ENCODE measurements around the gene APOL1.

DNA sequence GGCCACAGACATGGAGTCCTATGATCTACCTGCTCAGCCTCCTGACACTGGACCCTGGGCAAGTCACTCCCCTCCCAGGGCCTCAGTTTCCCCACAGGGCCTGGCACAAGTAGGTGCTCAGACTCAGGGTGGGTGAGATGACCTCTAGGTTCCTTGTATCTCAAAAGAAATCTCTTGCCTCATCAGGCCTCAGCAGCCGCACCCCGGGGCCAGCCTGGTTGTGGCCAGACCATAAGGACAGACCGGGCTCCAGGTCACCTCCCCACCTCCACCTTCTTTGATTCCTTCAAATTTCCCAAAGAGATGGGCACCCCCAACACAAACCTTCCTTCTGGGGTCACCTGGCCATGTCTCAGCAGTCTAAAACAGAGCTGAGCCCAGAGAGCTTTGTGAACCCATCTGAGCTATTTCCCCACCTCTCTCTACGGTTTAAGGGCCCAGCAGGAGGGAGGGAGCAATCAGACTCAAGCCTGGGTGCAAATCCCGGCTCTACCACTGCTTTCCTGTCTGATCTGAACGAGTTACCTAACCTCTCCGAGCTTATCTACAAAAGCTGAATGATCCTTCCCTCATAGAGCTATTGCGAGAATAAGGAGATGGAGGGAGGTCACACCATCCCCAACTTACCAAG lies 48.8 kb upstream of the APOL1 start:
- TF ChIP-seq, protein P1, sequence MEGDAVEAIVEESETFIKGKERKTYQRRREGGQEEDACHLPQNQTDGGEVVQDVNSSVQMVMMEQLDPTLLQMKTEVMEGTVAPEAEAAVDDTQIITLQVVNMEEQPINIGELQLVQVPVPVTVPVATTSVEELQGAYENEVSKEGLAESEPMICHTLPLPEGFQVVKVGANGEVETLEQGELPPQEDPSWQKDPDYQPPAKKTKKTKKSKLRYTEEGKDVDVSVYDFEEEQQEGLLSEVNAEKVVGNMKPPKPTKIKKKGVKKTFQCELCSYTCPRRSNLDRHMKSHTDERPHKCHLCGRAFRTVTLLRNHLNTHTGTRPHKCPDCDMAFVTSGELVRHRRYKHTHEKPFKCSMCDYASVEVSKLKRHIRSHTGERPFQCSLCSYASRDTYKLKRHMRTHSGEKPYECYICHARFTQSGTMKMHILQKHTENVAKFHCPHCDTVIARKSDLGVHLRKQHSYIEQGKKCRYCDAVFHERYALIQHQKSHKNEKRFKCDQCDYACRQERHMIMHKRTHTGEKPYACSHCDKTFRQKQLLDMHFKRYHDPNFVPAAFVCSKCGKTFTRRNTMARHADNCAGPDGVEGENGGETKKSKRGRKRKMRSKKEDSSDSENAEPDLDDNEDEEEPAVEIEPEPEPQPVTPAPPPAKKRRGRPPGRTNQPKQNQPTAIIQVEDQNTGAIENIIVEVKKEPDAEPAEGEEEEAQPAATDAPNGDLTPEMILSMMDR (conservative IDR thresholded peaks at IDR 0.05), result no peak
- TF ChIP-seq EZH2 (IDR thresholded peaks at IDR 0.05; ENCODE audit: low read depth), result no peak

All from PC-9 (cell line).